Mammary epithelial cell (primary cell): ENCODE measurements around the gene SLCO4A1.

Source experiments
- CTCF ChIP-seq, 2 donors: IDR thresholded peaks in 1 of 2; conservative IDR thresholded peaks in 1 of 2; 2 replicates each; pipeline ENCODE4 v1.5.1; 2011 to 2012; ENCODE audit warnings: inconsistent platforms in 2 of 2, low read length in 2 of 2, mild to moderate bottlenecking in 2 of 2, control low read depth in 1 of 2, low read depth in 1 of 2; ENCODE audit not compliant: insufficient read depth in 1 of 2; ENCODE audit errors: extremely low read depth in 1 of 2
- EZH2 ChIP-seq: IDR thresholded peaks from 2 replicates; pipeline ENCODE4 v1.6.1; 2012; ENCODE audit warnings: low read length, inconsistent platforms, borderline replicate concordance

DNA sequence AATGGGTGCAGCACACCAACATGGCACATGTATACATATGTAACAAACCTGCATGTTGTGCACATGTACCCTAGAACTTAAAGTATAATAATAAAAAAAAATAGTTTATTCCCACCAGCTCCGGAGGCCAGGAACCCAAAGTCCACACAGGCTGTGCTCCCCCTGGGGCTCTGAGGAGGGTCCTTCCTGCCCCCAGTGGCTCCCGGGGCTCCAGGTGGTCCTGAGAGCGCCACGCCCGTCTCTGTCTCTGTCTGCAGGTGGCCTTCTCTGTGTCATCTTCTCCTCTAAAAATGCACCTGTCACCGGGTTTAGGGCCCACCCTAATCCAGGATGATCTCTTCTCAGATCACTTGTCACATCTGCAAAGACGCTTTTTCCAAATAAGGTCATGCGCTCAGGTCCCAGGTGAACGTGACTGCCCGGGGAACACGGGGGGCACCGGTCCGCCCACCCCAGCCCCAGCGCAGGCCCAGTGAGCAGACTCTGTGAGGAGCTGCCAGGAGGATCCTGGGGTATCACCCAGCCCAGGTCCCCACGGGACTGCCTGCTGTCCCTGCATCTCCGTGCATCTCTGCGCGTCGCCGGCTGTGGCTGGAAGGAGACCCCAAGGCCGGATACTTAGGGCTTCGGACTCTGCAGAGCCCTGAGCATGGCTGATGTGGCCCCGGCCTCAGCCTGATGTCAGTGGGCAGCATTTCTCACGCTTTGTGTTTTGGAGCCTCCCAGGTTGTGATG is 11.8 kb downstream of the SLCO4A1 start:
- no peak for TF ChIP-seq CTCF (conservative IDR thresholded peaks at IDR 0.05 in 1 of 2, IDR thresholded peaks at IDR 0.05 in 1 of 2; ENCODE audit: extremely low read depth in 1 of 2, insufficient read depth in 1 of 2, low read depth in 1 of 2, low read length in 2 of 2)
- TF ChIP-seq EZH2: no peak
